HG03097 (cell line): Measurements from ENCODE around the gene POLD4.
"Not testable (repeated sequence)": the region's sequence is repeated elsewhere in the genome, so short reads cannot be mapped to it uniquely, and the experiment has no call there.

Source experiments
- ATAC-seq: cut with Tn5 transposase; IDR thresholded peaks from one replicate; pipeline ENCODE4 v1.9.1; 2021; ENCODE audit not compliant: unreplicated experiment, low FRiP score

Gene POLD4

DNA sequence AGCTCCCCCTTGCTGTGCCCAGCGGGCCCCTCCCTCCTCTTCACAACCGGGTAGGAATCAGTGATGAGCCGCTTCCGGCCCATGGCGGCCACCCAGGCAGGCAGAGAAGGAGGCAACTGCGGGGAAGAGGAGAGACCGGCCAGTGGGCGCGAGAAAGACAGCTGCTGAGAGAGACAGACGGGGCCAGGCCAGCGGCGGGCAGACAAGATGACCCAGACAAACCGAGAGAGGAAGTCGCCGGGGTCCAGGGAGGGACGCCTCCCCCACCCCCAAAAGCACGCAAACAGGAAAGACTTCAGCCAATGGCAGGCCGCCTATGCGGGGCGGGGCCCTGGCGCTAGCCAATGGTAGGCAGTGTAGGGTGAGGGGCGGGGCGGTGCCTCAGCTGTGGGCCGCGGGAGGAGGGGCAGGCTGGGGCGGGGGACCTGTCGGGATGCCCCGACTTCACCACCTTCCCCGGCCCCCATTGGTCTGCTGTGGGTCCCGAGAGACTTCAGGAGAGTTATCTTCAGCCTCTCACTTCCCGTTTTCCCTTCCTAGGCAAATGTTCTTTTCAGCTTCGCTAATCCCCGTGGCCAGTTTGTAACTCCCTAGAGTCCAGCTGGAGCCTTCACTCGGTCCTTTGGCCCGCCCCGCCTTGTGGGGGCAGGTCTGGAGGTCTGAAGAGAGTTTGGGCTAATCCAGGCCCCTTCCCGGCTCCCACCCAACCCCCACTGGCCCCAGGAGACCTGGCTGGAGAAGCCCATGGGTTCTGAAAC is at the start of gene POLD4:
POLD4 (minus strand) TSS at position 230 of the 758 bp plus-strand sequence; CDS start at position 83, 147 bp downstream.
- peak; percentile 66 for ATAC-seq

DNA sequence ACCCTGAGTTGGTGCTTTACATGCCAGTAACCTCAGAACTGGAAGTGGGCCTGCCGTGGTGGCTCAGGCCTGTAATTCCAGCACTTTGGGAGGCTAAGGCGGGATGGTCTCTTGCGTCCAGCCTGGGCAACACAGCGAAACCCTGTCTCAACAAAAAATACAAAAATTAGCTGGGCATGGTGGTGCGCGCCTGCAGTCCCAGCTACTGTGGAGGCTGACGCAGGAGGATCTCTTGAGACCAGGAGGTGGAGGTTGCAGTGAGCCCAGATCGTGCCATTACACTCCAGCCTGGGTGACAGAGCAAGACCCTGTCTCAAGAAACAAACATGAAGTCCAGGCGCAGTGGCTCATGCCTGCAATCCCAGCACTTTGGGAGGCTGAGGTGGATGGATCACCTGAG is 49.7 kb upstream of the POLD4 start:
- ATAC-seq, result not testable (repeated sequence)

- not testable (repeated sequence) for ATAC-seq
Measured at GRCh38 chr11:67402192-67402839, 49.0 kb upstream of the POLD4 start.

DNA sequence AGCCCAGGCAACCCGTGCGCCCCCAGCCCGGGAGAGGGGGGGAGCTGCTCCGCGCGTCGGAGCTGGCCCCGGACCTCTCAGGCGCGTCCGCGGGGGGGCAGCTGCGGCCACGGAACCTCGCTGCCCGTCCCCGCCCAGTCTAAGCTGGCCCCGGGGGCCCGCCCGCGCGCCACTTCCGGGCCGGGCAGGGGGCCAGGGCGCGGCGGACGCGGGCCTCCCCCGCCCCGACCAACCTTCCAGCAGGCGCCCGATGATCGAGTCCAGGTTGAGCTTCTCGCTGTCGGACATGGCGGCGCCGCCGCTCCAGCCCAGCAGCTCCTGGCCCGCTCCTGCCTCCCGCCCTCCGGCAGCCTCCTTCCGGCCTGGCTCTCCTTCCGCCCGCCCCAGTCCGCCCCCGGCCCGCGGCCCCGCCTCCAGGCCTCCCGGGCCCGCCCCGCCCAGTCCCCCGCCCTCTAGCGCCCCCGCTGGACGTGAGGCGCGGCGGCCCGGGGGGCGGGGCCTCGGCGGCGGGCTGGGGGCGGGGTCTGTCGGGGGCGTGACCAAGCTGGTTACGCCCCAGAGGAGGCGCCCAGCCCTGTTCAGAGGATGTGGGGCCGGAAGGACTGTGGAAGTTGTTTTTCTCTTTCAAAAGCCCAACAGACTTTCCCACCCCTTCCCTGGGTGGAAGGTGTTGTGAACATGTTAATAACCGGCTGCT is 48.3 kb upstream of the POLD4 start, which contains the start of gene PPP1CA:
PPP1CA (minus strand) TSS at position 364 of the 697 bp plus-strand sequence; CDS start at position 288, 76 bp downstream.
- ATAC-seq, result peak; percentile 56

DNA sequence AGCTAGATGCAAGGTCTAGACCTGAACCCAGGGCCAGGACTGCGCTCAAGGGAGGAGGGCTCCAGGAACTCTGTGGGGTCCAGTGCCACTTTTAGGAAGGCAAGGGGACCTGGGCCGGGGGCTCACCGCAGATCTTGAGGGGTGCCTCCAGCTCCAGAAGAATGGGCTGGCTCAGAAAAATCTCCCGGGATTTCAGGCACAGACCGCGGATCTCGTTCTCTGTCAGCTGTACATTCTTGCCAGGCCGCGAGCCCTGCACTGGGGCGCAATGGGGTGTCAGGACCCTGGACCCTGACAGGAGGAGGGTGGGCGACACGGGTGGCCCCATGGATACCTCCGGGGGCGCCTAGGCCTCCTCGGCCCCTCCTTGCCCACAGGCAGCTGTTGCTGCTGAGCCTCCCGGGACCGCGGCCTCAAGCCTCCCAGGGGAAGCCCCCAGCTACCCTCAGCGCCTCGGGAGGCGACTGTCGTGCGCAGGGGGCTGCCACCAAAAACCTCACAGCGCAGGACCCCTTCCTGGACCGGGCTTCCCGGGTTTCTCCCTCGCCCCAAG is 47.7 kb upstream of the POLD4 start:
- no peak for ATAC-seq

DNA sequence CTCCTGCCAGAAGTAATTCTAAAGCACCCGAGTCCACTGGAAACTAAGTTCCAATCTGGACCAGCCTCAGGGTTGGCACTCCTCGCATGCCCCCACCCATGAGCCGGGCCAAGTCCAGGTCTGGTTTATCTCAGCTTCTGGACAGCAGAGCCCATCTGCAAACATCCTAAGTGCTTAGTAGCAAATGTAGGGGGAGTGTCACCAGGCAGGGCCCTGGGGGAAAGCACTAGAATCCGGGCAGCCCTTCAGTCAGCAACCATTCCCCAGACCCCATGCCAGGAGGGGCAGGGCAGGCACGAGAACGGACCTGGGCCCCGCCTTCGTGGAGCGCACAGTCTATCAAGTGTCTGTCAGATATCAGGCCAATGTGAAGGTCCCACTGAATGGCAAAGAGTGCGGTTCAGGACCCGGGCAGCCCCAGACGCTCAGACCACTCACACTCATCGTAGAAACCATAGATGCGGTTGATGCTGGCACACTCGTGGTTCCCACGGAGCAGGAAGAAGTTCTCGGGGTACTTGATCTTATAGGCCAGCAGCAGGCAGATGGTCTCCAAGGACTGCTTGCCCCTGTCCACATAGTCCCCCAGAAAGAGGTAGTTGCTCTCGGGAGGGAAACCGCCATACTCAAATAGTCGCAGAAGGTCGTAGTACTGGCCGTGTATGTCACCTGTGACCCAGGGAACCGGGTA is 47.0 kb upstream of the POLD4 start:
- ATAC-seq, result no peak

- no peak for ATAC-seq
Measured at GRCh38 chr11:67398661-67399563, 45.6 kb upstream of the POLD4 start.

DNA sequence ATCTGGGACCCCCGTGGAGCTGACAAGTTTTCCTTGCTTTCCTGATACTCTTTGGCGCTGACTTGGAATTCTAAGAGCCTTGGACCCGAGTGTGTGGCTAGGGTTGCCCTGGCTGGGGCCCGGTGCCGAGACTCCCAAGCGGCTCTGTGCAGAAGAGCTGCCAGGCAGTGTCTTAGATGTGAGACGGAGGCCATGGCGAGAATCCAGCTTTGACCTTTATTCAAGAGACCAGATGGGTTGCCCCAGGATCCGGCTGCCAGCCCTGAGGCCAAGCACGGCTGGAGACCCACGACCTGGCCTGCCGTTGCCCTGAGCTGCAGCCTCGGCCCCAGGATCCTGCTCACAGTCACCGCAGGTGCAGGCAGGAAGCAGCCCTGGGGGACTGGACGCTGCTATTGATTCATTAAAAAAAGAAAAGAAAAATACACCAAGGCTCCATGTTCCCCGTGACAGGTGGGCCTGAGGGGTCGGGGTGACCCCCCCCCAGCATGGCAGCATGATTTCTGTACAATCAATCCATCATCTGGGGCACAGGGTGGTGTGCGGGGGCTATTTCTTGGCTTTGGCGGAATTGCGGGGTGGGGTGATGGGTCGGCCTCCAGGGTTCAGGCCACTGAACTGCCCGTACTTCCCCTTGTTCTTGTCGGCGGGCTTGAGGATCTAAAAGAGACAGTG is 44.8 kb upstream of the POLD4 start:
- ATAC-seq, result no peak

DNA sequence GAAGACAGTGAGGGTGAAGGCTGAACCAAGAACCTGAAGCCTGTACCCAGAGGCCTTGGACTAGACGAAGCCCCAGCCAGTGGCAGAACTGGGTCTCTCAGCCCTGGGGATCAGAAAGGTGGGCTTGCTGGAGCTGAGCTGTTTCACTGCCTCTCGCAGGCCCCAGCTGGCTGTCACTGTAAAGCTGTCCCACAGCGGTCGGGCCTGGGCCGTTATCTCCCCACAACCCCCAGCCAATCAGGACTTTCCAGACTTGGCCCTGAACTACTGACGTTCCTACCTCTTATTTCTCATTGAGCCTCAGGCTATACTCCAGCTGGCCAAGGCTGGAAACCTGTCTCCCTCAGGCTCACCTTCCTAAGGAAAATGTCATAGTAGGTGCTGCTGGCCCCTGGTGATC is 44.2 kb upstream of the POLD4 start:
- no peak for ATAC-seq

DNA sequence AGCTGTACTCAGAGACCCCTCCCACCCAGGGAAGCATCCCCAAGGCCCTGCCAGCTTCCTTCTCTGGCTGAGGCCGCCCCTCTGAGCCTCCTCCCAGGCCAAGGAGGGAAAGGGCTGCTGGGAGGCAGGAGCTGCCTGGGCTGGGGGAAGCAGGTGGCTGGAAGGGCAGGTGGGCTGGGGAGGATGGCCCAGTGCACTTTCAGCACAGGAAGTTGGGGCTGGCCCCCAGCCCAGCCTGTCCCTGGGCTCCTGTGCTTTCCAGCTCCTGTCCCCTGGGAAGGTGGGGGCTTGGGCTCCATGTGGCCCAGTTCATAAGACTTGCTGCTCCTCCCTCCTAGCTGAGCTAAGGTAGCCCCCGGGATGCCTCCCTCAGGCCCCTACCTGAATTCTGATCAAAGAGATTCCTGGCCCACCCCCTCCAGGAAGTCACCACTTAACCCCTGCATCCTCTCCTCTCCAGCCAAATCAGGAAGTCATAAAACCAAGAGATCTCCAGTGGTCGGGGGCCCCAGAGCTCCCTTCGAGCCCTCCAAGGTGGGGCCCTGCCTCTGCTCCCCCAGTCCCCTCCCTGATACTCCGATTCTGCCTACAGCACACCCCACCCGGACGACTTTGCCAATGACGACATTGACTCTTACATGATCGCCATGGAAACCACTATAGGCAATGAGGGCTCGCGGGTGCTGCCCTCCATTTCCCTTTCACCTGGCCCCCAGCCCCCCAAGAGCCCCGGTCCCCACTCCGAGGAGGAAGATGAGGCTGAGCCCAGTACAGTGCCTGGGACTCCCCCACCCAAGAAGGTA is 43.4 kb upstream of the POLD4 start:
- no peak for ATAC-seq

GRCh38 chr11:67396259-67396581 is 42.9 kb upstream of the POLD4 start:
- no peak for ATAC-seq

- no peak for ATAC-seq
Measured at GRCh38 chr11:67395555-67396258, 42.4 kb upstream of the POLD4 start.

- ATAC-seq, result no peak
Measured at GRCh38 chr11:67393990-67394389, 40.6 kb upstream of the POLD4 start.

GRCh38 chr11:67393437-67393836 is 40.1 kb upstream of the POLD4 start:
- no peak for ATAC-seq

DNA sequence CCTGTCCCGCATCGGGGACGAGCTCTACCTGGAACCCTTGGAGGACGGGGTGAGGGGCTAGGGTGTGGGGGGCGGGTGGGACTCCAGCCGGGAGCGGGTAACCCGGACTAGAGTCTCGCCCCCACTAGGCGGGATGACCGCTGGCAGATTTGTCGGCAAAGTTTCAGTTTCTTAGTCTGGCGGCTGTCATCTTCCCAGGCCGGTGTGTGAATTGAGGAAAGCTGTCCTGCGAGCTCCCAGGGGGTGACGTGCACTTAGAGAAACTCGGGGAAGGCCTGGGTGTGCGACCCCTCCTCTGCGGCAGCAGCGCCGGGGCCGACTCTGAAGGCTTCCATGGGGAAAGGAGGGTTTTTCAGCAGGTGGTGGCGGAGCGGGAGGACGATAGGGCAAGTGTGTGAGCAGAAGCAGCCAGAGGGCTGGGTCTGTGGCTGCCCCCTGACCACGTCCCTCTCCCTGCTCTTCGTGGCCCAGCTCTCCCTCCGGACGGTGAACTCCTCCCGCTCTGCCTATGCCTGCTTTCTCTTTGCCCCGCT is 38.9 kb upstream of the POLD4 start:
- peak; percentile 17 for ATAC-seq

DNA sequence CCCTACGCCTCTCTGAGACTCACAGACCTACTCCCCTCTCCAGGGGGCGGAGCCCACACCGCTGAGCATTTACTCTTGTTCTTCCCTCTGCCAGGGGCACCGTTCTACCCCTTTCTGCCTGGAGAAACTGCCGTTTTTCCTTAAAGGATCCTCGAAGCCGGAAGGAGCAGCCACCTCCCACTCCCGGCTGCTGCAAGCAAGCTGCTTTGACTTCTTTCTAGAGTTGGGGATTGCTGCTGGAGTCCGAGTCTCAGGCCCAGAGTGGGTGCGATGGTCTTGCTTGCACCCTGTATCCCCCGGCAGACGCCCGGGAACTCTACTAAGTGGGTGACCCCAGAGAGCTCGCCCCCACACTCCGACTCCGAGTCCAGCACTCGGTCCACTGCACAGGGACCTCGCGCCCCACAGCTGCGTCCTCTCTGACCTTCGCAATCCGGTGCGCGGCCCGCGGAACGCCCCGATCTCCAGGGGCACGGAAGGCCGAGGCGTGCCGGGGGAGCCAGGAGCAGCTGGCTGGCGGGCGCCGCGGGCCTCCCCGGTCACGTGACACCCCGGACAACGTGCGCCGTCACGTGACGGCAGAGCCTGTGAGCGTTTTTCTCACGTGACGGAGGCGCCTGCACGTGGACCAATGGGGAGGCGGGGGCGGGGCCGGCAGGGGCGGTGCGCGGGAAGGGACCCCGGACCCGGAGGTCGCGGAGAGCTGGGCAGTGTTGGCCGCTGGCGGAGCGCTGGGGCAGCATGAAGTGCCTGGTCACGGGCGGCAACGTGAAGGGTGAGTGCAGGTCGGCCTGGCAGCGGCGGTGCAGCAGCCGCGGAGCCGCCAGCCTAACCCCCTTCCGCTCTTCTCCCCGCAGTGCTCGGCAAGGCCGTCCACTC is 38.2 kb upstream of the POLD4 start, which contains the start of gene RAD9A:
RAD9A (plus strand) TSS at position 683 of the 879 bp plus-strand sequence; CDS start at position 742, 59 bp downstream.
- peak; percentile 46 for ATAC-seq
